A549 (cell line): ENCODE results near the gene MARCHF4.

Source experiments
- CBX2 ChIP-seq: fragments of 200-600 bp; sonication (generic); IDR thresholded peaks from 2 replicates; pipeline ENCODE4 v1.6.1; 2016; ENCODE audit warnings: low read depth, mild to moderate bottlenecking, borderline replicate concordance
- CTCF ChIP-seq: fragments of >200 bp; sonication (Bioruptor Twin); formaldehyde crosslinking; IDR thresholded peaks from 3 replicates; pipeline ENCODE4 v1.5.1; 2016
- ESRRA ChIP-seq: fragments of 150-350 bp; IDR thresholded peaks from 2 replicates; pipeline ENCODE4 v1.6.1; 2014; ENCODE audit warnings: mild to moderate bottlenecking, low read length, borderline replicate concordance
- MAFK ChIP-seq: fragments of 450-650 bp; IDR thresholded peaks from 2 replicates; pipeline ENCODE4 v1.6.1; 2014; ENCODE audit not compliant: partially characterized antibody
- MAX ChIP-seq: IDR thresholded peaks from 2 replicates; pipeline ENCODE4 v1.6.1; 2012
- POLR2A ChIP-seq: IDR thresholded peaks from 2 replicates; pipeline ENCODE4 v1.6.1; 2012; ENCODE audit warnings: mild to moderate bottlenecking, low read length
- RAD21 ChIP-seq, 2 experiments: fragments of >200 bp in 1 of 2; sonication (Bioruptor Twin) in 1 of 2; formaldehyde crosslinking in 1 of 2; IDR thresholded peaks in 1 of 2; conservative IDR thresholded peaks in 1 of 2; 2 replicates in 1 of 2; 3 replicates in 1 of 2; pipeline ENCODE4 v1.6.1; 2012 to 2018; ENCODE audit warnings: inconsistent platforms in 1 of 2
- RFX5 ChIP-seq: fragments of 450-650 bp; IDR thresholded peaks from 2 replicates; pipeline ENCODE4 v1.7.1; 2014; ENCODE audit warnings: antibody characterized with exemption, mild to moderate bottlenecking, moderate library complexity

GRCh38 chr2:216328347-216328746, 43.9 kb downstream of the MARCHF4 start:
- TF ChIP-seq CBX2 (no peak), MAFK (no peak), CTCF (no peak), ESRRA (no peak), MAX (no peak), POLR2A (no peak), RFX5 (no peak), RAD21 (conservative IDR thresholded peaks at IDR 0.05 in 1 of 2, IDR thresholded peaks at IDR 0.05 in 1 of 2) (no peak; a peak in 1 of 5 replicates)
